Measurements from ENCODE around the gene PKP1.

DNA sequence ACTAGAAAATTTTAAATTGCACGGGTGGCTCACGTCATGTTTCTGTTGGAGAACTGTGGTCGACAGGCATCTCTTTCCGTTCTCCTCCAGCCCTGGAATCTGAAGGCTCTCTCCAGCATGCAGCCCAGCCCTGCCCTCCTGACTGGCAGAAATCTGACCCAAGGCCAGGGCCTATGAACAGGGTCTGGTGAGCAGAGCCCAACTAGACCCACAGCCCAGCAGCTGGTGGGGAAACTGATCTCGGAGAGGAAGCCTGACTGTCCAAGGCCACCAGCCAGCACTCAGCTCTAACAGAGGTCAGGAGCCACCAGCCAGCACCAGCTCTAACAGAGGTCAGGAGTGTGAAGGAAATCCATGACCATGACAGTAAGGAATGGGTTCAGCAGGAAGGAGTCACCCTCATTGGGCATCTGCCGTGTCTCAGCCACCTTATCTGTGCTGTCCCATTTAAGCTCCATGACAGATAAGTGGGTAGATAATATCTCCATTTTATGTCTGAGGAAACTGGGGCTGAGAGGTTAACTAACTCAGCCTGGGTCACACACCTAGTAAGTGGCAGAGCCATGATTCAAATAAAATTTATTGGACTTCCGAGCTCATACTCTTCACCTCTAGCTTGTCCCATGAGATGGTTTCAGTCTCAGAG lies 20.2 kb upstream of the PKP1 start:
- TF ChIP-seq EZH2 (IDR thresholded peaks at IDR 0.05) (no peak), POLR2AphosphoS5 (IDR thresholded peaks at IDR 0.05; ENCODE audit: borderline replicate concordance, low read depth, low read length) (no peak)

Data from SK-N-MC (cell line).